B cell (primary cell): ENCODE results near the gene KIR3DL2.

Experiments used
- CTCF ChIP-seq: fragments of 200-600 bp; IDR thresholded peaks from one replicate; pipeline ENCODE4 v1.8.0; 2022; ENCODE audit warnings: antibody characterized with exemption, mild to moderate bottlenecking
- EZH2 ChIP-seq: IDR thresholded peaks from 2 replicates; pipeline ENCODE4 v1.6.1; 2012; ENCODE audit warnings: borderline replicate concordance, low read depth, mild to moderate bottlenecking, moderate library complexity, low read length; ENCODE audit not compliant: insufficient read depth, poor library complexity, severe bottlenecking

- TF ChIP-seq CTCF, result no peak
- TF ChIP-seq EZH2, result no peak
Observed at GRCh38 chr19:54881884-54882283, 31.6 kb downstream of the KIR3DL2 start.
